Fibroblast of lung (primary cell): Measurements from ENCODE around the gene LRRC3C. TPM values are rescaled to one million over a fixed set of nuclear protein-coding genes. Genes with fewer than 3 reads are reported as not detected.

Experiments
- DNase-seq, 2 donors: peaks; one replicate each; pipeline versions ENCODE4 v3.0.0 to v3.0.0-alpha.2; 2010; ENCODE audit warnings: low read depth in 2 of 2
- H2AFZ ChIP-seq: 2 replicates; pipeline ENCODE4 v1.5.1; 2012; ENCODE audit warnings: low read length, control low read depth, inconsistent platforms
- H3K27ac ChIP-seq: 2 replicates; pipeline ENCODE4 v1.5.1; 2011; ENCODE audit warnings: low read length, control low read depth; ENCODE audit not compliant: insufficient read depth
- H3K27me3 ChIP-seq: 2 replicates; pipeline ENCODE4 v1.5.1; 2011; ENCODE audit warnings: mild to moderate bottlenecking, low read length; ENCODE audit not compliant: control insufficient read depth, insufficient read depth
- H3K36me3 ChIP-seq: 2 replicates; pipeline ENCODE4 v1.5.1; 2011; ENCODE audit warnings: low read length; ENCODE audit not compliant: control insufficient read depth, insufficient read depth
- H3K4me1 ChIP-seq: 2 replicates; pipeline ENCODE4 v1.5.1; 2011; ENCODE audit warnings: low read length; ENCODE audit not compliant: control insufficient read depth, insufficient read depth; ENCODE audit errors: extremely low read depth
- H3K4me2 ChIP-seq: 2 replicates; pipeline ENCODE4 v1.5.1; 2011; ENCODE audit warnings: low read length, control low read depth; ENCODE audit not compliant: insufficient read depth; ENCODE audit errors: extremely low read depth
- H3K4me3 ChIP-seq, 4 experiments: fragments of 200-600 bp in 1 of 4; sonication (generic) in 1 of 4; replicated peaks in 1 of 4; 2 replicates each; pipeline ENCODE4 v1.5.1; 2011 to 2016; ENCODE audit warnings: low read length in 4 of 4, low read depth in 3 of 4, mild to moderate bottlenecking in 3 of 4, control low read depth in 2 of 4, inconsistent platforms in 1 of 4, mixed read lengths in 1 of 4; ENCODE audit not compliant: insufficient read depth in 1 of 4; ENCODE audit errors: control extremely low read depth in 1 of 4
- H3K79me2 ChIP-seq: 2 replicates; pipeline ENCODE4 v1.5.1; 2012; ENCODE audit warnings: mild to moderate bottlenecking, low read length, inconsistent platforms; ENCODE audit not compliant: control insufficient read depth, insufficient read depth
- H3K9ac ChIP-seq: 2 replicates; pipeline ENCODE4 v1.5.1; 2011; ENCODE audit warnings: mild to moderate bottlenecking, low read length, control low read depth; ENCODE audit not compliant: insufficient read depth
- H3K9me3 ChIP-seq: 2 replicates; pipeline ENCODE4 v1.5.1; 2012; ENCODE audit warnings: low read depth, low read length; ENCODE audit not compliant: control insufficient read depth, insufficient read depth
- H4K20me1 ChIP-seq: 2 replicates; pipeline ENCODE4 v1.5.1; 2011; ENCODE audit warnings: low read length; ENCODE audit not compliant: control insufficient read depth, insufficient read depth; ENCODE audit errors: extremely low read depth
- EZH2 ChIP-seq: IDR thresholded peaks from 2 replicates; pipeline ENCODE4 v1.5.1; 2012; ENCODE audit warnings: low read length, control low read depth, mild to moderate bottlenecking; ENCODE audit errors: missing control alignments
- polyA plus RNA-seq, 2 donors: library from polyadenylated mRNA; depleted of rRNA in 1 of 2; stranded (reverse) in 1 of 2; unstranded in 1 of 2; fragments of >200 nt; gene quantifications; 2 replicates each; pipeline ENCODE4 v1.2.1, GENCODE V29; 2011 to 2012; ENCODE audit warnings: missing spikeins in 1 of 2
- total RNA-seq: library from RNA; depleted of rRNA; stranded (reverse); fragments of >200 nt; gene quantifications from 2 replicates; pipeline ENCODE4 v1.2.1, GENCODE V29; 2014
- TF ChIP-seq, protein P1 (sequence below), 2 donors: IDR thresholded peaks in 1 of 2; conservative IDR thresholded peaks in 1 of 2; 1 replicate in 1 of 2; 2 replicates in 1 of 2; pipeline ENCODE4 v1.5.1; 2011 to 2012; ENCODE audit warnings: low read length in 2 of 2, control low read depth in 1 of 2, inconsistent platforms in 1 of 2, low read depth in 1 of 2, mild to moderate bottlenecking in 1 of 2

LRRC3C gene
- total and polyA plus RNA-seq, 2 donors (not counting 1 experiment from before 2014, with no cell fraction given): not detected

GRCh38 chr17:39925282-39926134 is 2.0 kb upstream of the LRRC3C start:
- no peak for DNase-seq
- peaks cover 17% of the 10 kb centered on the region for H3K36me3 ChIP-seq
- H2AFZ ChIP-seq: no peak overlapping the region
- H3K9ac ChIP-seq: no peak overlapping the region
- no peaks in the 10 kb centered on the region for H3K27me3 ChIP-seq
- peaks cover 30% of the 10 kb centered on the region for H3K79me2 ChIP-seq
- no peaks in the 10 kb centered on the region for H4K20me1 ChIP-seq
- H3K27ac ChIP-seq: no peak overlapping the region
- H3K9me3 ChIP-seq: no peaks in the 10 kb centered on the region
- H3K4me2 ChIP-seq: peak overlapping the region; percentile 10
- peaks cover 37% of the 10 kb centered on the region for H3K4me1 ChIP-seq
- TF ChIP-seq EZH2: no peak
- TF ChIP-seq, protein P1, sequence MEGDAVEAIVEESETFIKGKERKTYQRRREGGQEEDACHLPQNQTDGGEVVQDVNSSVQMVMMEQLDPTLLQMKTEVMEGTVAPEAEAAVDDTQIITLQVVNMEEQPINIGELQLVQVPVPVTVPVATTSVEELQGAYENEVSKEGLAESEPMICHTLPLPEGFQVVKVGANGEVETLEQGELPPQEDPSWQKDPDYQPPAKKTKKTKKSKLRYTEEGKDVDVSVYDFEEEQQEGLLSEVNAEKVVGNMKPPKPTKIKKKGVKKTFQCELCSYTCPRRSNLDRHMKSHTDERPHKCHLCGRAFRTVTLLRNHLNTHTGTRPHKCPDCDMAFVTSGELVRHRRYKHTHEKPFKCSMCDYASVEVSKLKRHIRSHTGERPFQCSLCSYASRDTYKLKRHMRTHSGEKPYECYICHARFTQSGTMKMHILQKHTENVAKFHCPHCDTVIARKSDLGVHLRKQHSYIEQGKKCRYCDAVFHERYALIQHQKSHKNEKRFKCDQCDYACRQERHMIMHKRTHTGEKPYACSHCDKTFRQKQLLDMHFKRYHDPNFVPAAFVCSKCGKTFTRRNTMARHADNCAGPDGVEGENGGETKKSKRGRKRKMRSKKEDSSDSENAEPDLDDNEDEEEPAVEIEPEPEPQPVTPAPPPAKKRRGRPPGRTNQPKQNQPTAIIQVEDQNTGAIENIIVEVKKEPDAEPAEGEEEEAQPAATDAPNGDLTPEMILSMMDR (conservative IDR thresholded peaks at IDR 0.05 in 1 of 2, IDR thresholded peaks at IDR 0.05 in 1 of 2; ENCODE audit: low read depth in 1 of 2, low read length in 2 of 2): no peak
- peak overlapping the region in 2 of 4 experiments; percentile 9 to 77 for H3K4me3 ChIP-seq

- H3K4me3 ChIP-seq: peak overlapping the region; percentile 77 to 95 (median 82)
- no peak overlapping the region for H3K9ac ChIP-seq
- peaks cover 16% of the 10 kb centered on the region for H3K36me3 ChIP-seq
- H3K9me3 ChIP-seq: no peaks in the 10 kb centered on the region
- H3K4me2 ChIP-seq: peak overlapping the region; percentile 99
- no peaks in the 10 kb centered on the region for H3K27me3 ChIP-seq
- peaks cover 37% of the 10 kb centered on the region for H3K4me1 ChIP-seq
- no peak for DNase-seq
- H3K27ac ChIP-seq: no peak overlapping the region
- no peak for TF ChIP-seq EZH2
- TF ChIP-seq, protein P1 (conservative IDR thresholded peaks at IDR 0.05 in 1 of 2, IDR thresholded peaks at IDR 0.05 in 1 of 2; ENCODE audit: low read depth in 1 of 2, low read length in 2 of 2): no peak
- no peak overlapping the region for H2AFZ ChIP-seq
- peaks cover 30% of the 10 kb centered on the region for H3K79me2 ChIP-seq
- no peaks in the 10 kb centered on the region for H4K20me1 ChIP-seq
Measured at GRCh38 chr17:39926135-39926587, 1.4 kb upstream of the LRRC3C start.

GRCh38 chr17:39926588-39927100 is 888 bp upstream of the LRRC3C start:
- H3K27ac ChIP-seq: peak overlapping the region; percentile 89
- peak overlapping the region; percentile 73 for H3K9ac ChIP-seq
- DNase-seq: peak in 1 of 2 donors; percentile 18
- peak overlapping the region; percentile 77 to 95 (median 82) for H3K4me3 ChIP-seq
- H3K79me2 ChIP-seq: peaks cover 30% of the 10 kb centered on the region
- no peaks in the 10 kb centered on the region for H3K9me3 ChIP-seq
- H3K27me3 ChIP-seq: no peaks in the 10 kb centered on the region
- H2AFZ ChIP-seq: no peak overlapping the region
- no peaks in the 10 kb centered on the region for H4K20me1 ChIP-seq
- TF ChIP-seq, protein P1 (conservative IDR thresholded peaks at IDR 0.05 in 1 of 2, IDR thresholded peaks at IDR 0.05 in 1 of 2; ENCODE audit: low read depth in 1 of 2, low read length in 2 of 2): no peak
- no peak for TF ChIP-seq EZH2
- peaks cover 12% of the 10 kb centered on the region for H3K36me3 ChIP-seq
- H3K4me2 ChIP-seq: peak overlapping the region; percentile 99
- peaks cover 37% of the 10 kb centered on the region for H3K4me1 ChIP-seq
